GM21367 (cell line): Measurements from ENCODE around the gene AVPR2.
A peak's percentile ranks its signal among the peaks of the same experiment; 100 is the strongest.

Experiments used
- ATAC-seq: cut with Tn5 transposase; IDR thresholded peaks from one replicate; pipeline ENCODE4 v1.9.1; 2021; ENCODE audit not compliant: unreplicated experiment

The AVPR2 gene

DNA sequence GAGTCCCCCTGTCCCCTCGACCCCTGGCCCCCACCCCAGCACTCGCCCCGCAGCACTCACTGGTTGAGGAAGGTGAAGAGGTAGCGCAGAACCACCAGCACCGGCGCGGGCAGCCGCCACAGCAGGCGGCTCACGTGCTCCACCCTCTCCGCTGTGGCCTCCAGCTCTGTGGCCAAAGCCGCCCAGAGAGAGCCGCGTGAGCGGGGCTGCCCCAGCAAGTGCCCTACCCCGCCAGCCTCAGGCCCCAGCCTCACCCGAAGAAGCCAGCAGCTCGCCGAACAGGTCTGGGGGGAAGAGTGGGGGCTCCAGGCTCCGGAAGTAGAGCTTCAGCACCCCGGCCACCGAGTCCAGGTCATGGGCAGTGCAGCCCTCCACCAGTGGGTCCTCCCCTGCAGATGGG, 6.0 kb downstream of the AVPR2 start:
- no peak for ATAC-seq

DNA sequence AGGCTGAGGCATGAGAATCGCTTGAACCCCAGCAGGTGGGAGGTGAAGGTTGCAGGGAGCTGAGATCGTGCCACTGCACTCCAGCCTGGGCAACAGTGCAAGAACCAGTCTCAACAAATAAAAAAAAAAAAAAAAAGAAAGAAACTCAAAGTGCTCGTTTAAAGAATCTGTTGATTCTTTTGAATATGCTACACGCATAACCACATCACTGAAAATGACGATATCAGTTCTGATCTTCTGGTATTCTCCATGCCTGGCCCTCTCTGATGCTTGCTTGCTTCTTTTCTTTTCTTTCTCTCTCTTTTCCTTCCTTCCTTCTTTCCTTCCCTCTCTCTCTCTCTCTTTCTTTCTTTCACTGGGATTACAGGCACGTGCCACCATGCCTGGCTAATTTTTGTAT, 7.3 kb downstream of the AVPR2 start:
- ATAC-seq: no peak

DNA sequence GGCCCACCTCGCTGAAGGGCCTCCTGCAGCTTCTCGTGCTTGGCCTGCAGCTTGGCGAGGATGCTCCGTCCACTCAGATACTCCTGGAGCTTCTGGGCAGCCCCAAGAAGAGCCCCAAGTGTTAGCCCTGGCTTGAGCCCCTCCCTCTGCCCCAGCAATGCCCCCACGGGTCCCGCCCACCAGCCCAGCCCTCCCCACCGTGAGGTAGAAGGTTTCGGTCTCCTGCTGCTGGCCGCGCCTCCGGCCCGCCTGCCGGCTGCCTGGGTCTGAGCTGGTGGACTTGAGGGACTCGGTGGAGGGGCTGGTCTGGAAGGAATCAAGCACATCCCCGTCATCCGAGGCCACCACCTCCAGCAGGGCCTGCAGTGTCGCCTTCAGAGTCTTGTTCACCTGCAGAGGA, 8.7 kb downstream of the AVPR2 start:
- no peak for ATAC-seq

DNA sequence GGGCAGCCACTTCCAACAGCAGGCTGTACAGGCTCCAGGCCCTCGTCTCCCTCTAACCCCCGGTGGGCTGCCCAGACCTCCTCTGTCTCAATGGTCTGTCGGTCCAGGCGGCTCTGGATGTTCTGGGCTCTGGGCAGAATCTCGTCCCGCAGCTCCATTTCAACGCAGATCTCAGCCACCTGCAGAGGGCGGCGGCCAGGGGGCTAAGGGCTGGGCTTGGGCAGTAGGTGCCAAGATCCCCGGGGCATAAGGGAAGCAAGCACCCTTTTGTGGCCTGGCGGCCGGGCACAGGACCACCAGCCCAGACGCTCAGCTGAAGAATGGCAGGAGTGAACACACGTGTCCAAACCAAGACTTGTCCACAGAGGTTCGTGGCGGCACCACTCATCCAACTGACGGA, 9.2 kb downstream of the AVPR2 start:
- no peak for ATAC-seq

DNA sequence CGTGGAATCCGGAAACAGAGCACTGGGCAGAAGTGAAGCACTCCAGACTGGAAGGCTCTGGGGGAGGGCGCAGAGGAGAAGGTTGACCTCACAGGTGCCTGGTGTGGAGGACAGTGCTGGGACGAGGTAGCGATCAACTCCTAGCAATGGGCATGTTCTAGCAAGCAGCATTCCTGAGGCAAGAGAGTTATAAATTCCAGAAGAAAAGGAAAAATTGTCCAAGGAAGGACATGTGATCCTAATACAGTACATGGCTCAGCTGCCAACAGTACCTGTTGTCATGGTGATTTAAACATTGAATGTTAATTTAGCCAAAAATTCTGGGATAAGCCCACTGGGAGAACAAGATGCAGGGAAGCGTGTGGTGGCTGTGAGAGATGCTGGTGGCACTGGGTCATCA, 13.4 kb downstream of the AVPR2 start:
- ATAC-seq: no peak

DNA sequence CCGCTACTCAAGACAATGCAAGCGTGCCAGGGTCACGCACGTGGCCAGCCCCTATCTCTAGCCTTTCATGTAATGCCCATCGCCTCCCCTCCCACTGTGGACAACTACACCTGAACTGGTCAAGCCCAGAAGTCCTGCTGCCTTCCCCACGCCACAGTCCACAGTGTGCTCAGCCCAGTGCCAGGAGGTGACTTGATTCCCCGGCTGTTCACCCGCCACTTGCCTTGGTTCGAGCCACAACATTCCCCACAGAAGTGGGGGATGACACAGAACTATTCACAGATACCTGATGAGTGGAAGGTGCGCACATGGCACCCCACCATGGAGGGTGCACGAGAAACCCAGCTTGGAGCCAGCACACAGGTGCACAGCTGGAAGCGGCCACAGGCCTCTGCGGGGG, 14.8 kb downstream of the AVPR2 start:
- no peak for ATAC-seq

DNA sequence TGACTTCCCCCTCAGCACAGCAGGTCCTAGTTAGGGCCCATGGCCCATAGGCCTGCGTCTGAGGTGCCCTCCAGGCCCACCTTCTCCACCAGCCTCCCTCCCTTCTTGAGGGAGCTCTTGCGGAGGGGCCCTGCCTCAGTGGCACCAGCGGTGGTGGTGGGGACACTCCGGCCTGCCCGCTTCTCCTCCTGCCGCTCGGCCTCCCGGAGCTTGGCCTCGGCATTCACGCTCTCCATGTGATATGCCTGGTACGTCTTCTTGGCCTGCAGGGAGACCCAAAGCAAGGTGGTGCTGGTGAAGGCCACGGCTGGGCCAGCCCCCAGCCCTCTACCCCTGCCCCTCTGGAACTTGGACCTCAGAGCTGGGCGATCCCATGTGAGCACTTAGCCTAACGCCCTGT, 16.1 kb downstream of the AVPR2 start:
- no peak for ATAC-seq

DNA sequence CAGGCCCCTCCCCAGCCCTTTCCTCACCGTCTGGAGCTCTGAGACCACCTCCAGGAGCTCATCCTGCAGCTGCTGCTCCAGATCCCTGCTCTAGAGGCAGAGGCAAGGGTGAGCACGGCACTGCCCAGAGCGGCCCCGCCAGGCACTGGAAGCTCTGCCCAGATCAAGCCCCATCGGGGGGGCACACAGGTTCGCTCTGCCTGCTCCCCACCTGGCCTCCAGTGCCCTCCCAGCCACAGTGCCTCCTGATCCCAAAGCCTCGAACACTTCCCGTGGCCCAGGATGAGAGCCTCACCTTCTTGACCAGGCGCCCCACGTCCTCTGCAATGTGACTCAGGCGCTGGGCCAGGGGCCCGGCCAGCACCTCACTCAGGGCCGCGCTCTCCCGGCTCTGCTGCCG, 16.6 kb downstream of the AVPR2 start:
- ATAC-seq: no peak

DNA sequence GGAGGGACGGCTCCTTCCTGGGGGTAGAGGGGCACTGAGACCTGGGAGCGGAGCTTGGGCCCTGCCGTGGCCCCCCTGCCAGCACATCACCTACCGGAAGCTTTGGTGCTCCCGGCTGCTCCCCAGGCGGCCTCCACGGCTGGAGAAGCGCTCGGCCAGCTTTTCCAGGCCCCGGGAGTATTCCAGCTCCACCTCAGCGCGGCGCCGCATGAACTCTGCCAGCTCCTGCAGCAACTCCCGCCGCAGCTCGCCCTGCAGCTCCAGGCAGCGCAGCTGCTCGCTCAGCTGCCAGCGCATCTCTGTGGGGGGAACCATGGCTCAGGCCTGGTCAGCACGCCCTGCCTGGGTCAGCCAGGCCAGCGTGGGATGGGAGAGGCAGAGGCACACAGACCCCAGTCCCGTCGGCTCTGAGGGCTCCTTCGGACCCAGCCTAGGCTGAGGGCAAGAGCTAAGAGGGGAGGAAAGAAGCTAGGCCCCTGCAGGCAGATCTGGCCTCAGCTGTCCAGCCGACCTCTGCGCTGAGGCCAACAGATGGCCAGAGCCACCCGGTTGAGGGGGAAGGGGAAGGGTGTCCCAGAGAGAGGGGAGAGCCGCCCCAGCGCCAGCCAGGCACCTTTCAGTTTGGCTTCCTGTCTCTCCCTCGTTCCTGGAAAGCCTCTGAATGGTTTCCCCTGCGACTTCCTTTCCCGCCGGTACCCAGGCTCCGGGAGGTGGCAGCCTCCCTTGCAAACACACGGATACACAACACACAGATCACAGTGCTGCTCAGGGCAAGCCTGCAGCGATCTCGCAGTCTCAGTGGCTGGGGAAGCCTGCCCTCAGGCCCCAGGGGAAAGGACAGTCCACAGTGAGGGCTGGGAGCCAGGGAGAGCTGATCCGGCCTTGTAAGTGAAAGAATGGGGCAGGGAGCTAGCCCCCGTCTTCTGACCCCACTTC, 17.3 kb downstream of the AVPR2 start:
- ATAC-seq: no peak

DNA sequence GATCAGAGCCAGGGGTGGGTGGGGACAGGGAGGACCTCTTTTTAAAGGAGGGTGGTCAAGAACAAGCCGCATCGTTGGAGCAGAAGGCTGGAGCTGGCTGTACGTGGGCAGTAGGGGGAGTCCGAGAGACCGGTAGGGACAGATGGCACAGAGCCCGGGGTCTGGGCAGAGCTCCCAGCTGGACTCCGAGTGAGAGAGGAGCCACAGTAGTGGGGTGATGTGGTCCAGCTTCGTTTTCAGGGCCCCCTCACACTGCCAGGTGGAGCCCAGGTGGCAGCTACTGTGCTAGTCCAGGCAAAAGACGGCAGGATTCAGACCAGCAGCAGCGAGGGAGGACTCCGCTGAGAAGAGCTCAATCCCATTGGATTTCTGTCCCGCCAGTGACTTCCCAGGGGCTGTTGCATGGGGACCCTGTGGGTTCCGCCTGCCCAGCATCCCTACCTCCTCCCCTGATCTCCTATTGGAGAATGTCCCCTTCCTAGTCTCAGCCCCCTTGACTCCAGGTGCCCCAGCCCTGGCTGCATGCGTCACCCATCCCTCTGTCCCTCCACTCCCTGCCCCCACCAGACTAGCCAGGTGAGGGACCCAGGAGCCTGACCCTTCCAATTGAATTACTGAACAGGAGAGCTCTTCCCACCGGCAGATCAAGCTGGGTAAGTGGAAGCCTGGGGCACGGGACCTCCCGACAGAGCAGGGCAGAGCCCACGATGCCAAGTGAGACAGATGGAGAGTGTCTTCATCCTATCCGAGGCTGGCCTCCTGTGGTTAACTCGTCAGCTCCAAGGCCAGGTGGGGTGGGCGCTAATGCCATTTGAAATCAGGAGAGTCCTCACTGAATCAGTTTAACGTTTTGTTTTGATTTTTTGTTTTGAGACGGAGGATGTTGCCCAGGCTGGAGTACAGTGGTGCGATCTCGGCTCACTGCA, 18.7 kb downstream of the AVPR2 start:
- ATAC-seq: no peak

DNA sequence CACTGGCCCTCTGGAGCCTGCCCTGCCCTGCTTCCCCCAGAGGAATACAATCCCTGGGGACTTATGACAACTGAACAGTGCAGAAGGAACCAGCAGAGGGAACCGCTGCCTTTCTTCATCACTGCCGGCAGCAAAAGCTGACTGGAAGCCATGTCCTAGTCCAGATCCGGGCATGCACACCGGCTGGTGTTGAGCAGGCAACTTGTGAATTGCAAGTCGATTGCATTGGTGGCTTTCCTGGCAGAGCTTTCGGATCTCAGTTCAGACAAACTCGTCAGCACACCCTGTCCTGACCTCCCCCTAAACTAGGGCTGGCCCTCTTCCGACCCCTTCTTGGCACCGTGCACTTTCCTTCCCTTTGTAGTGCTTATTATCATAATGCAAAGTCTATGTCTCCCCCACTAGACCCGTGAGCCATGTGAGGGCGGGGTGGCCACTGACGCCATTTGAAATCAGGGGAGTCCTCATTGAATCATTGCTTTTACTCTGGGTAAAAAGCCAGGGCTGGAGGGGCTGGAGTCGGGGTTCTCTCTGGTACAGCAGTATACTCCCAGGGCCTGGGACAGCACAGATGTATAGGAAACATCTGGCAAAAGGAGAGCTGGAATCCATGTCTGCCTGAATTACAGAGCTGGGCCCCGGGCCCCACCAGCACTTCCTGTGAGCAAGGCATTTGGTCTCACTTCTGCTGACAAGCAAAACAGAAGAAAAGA, 19.8 kb downstream of the AVPR2 start:
- ATAC-seq: no peak

DNA sequence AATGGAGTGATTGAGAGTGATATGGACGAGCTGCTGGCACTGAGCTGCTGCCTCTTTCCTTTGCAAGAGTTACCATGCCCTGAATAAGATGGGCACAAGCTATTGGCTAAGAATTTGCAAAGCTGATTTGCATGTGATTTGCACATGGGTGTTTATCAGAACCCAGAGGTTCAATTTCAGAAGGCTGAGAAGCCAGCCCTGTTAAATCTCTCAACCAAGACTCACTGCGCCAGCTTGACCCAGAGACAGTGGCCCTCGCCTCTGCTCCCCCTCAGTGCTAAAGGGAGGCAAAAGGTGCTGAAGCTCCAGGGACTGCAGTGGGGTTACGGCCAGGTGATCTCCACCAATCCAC, 20.9 kb downstream of the AVPR2 start:
- no peak for ATAC-seq

DNA sequence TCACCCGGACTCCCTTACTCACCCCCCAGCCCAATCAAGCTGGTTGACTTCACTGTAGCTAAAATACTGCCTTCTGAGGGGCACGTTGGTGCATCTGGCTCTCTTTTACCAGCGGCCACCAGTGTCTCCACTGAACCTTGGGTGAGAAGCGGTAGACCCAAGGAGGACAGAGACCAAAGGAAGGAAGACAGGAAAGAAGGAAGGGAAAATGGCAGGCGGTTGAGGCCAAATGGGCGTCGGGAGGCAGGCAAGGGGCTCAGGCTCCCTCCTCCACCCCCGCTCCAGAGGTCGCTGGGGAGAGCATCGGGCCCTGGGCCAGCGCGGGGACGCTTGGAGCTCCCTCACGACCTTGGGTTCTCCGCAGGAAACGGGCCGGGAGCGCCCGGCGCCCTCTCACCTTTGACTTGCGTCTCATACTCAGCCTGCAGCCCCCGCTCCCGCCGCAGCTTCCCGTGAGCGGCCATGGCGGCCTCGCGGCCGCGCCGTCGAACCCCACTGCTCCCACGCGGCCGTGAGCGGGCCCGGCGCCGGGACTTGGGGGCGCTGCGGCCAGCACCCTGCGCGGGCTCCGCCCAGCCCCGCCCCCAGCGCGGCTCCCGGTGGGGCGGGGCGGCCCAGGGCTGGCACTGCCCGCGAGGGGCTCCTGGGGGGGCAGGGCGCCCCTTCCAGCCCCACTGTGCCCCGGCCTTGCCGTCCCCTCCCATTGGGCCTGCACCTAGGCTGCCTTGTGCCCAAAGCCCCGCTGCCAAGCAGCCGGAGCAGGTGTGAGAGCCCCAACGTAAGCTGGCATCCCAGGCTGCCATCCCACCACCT, 21.5 kb downstream of the AVPR2 start, which contains the start of gene ARHGAP4:
Gene ARHGAP4, minus strand, starts transcription at position 526 of the 813 bp plus-strand sequence. Its CDS starts 62 bp downstream, at position 464.
- no peak for ATAC-seq

DNA sequence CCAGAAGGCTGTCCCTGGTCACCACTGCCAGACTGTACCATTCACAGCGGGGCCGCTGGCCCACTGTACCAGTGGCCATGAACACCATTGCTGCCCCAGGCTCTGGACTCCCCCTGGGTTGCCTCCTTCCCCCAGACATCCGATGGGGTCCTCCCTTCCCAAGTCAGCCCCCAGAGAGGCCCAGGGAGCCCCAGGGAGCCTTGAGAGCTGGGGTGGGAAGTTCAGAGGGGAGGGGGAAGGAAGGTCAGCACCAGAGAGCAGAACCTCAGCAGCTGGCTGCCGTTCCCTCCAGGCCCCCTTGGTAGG, 22.0 kb downstream of the AVPR2 start:
- ATAC-seq: no peak

DNA sequence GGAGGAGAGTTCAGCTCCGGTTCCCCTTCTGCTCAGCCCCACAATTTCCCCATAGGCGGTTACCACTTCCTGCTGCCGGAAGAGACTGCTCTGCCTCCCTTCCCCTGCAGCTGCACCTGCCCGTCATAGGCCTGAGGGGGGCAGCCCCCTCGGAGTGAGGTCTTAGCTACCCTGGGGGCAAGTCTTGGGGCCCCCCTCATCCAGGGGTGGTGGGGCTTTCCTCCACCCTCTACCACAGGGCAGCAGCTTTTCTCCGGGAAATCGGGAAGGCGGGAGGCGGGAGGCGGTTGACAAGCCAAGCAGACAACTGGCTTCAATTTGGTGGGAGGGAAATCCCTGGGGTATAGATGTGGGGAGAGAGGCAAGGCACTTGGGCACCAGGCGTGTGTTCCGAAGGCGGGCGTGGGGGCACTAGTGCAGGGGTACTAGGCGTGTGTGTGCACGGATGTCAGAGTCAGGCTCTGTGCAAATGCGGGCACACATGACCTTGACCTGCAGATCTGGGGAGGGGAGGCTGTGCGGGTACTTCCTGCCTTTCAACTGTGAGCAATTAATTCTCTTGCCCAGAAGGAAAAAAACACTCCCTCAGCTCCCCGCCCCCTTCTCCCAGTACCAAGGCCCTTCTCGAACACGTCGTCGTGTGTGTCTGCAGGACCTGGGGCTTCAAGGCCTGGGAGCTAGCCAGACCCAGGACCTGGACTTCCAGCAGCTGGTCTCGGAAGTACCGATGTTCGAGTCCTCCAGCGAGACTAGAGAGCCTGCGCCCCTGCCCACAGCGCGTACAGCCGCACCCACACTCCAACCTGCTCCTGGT, 22.6 kb downstream of the AVPR2 start:
- ATAC-seq: peak; percentile 34

DNA sequence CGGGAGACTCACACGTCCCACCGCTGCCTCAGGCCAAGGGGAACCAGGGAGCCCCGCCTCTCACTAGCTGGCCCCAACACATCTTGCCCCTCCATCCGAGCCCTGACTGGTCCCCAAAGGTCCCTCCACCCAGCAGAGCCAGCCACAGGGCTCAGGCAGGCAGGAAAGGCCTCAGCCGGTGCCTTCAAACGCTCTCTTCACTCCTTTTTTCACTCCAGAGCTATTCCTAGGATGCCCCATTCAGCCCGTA, 23.1 kb downstream of the AVPR2 start:
- no peak for ATAC-seq

DNA sequence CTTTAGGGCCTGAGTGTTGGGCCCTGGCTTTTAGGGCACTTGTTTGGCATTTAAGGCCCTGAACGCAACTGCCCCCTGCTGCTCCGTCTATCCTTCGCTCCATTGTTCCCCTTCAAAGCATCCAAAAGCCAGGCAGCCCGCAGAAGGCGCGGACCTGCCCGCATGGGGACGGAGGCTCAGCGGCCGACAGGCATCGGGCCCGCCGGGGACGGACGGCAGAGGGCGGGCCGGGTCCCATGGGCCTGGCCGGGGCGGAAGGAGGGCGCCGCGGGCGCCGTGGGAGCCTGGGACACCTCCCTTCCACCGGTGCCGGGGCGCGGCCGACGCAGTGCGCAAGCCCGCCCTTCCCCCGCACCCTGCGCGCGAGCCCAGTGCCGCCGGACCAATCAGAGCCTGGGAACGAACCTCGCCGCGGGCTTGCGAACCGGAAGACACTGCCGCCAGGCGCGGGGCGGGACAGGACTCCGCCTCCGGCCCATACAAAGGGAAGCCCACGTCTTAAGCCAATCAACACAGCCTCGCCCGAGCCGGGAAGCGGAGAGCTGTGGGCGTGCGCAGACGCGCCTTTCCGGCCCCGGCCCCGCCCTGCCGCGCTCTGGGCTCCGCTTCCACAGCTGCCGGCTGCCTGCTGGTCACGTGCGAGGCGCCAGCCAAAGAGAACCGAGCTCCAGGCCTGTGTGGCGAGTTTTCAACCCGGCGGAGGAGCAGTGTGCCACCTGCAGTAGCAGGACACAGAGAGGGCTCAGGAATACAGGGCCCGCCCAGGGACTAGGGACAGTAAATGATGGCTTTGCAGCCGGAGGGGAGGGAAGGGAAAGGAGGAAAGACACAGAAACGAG, 23.7 kb downstream of the AVPR2 start:
- peak; percentile 66 for ATAC-seq

DNA sequence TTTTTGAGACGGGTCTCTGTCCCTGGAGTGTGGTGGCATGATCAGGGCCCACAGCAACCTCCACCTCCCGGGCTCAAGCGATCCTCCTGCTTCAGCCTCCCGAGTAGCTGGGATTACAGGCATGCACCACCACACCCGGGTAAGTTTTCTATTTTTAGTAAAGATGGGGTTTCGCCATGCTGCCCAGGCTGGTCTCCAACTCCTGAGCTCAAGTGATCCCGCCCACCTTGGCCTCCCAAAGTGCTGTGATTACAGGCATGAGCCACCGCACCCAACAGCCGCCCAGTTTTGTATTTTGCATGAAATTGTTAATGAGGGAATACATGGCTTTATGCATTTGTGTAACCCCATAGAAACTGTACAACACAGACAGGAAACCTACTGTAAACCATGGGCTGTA, 24.4 kb downstream of the AVPR2 start:
- no peak for ATAC-seq

DNA sequence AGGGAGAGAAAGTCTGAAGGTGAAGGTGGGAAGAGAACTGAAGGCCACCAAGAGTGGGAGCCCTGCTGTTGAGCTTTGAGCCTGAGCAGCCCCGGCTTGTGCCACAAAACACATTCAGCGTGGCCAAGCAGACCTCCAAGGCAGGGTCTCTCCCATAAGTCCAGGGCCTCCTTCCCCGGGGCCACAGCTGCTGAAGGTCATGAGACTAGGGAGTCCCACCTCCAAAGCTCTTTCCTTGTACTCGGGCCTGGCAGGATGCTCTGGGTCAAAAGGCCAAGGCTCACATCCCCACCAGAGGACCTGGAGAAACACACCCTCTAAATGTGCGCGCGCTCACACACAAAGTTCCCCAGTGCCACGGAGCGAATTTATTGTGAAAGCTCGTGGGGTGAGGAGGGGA, 25.1 kb downstream of the AVPR2 start:
- ATAC-seq: no peak
